Motor neuron (in vitro differentiated cells): ENCODE results near the gene OGFOD3. TPM values are rescaled to one million over a fixed set of nuclear protein-coding genes. Genes with fewer than 3 reads are reported as not detected.

Experiments
- ATAC-seq, 8 experiments: fragments of 200-7000 bp; cut with Tn5 transposase; replicated peaks in 6 of 8; 2 replicates each; pipeline ENCODE4 v1.8.0; 2021; ENCODE audit warnings: mild to moderate bottlenecking in 8 of 8, moderate library complexity in 8 of 8
- H3K27ac ChIP-seq, 2 donors: fragments of 250-450 bp; sonication (Bioruptor Pico); 2 replicates each; pipeline ENCODE4 v1.9.0; 2021; ENCODE audit warnings: antibody characterized with exemption in 2 of 2, mild to moderate bottlenecking in 2 of 2, moderate library complexity in 1 of 2
- H3K4me1 ChIP-seq, 2 donors: fragments of 250-450 bp; sonication (Bioruptor Pico); replicated peaks in 1 of 2; 2 replicates each; pipeline ENCODE4 v1.6.1; 2021; ENCODE audit warnings: antibody characterized with exemption in 2 of 2, mild to moderate bottlenecking in 2 of 2, moderate library complexity in 1 of 2
- H3K4me3 ChIP-seq, 5 donors: fragments of 250-450 bp; sonication (Bioruptor Pico); 2 replicates each; pipeline ENCODE4 v1.9.0; 2021; ENCODE audit warnings: antibody characterized with exemption in 5 of 5, mild to moderate bottlenecking in 5 of 5, moderate library complexity in 4 of 5
- WGBS, 10 experiments: fragments of 450-650 bp; shearing (Covaris generic); methylation state at CpG; one replicate each; pipeline ENCODE4 v1.0.0; 2022; 5-methylcytosine and 5-hydroxymethylcytosine counted together
- in situ Hi-C, 9 experiments: fragments of 400-800 bp; cut with MboI; loops; one replicate each; pipeline ENCODE4 v1.15.0; 2021; ENCODE audit warnings: low sequenced_read_pairs in 9 of 9, low pct_unique_long_range_greater_than_20kb in 2 of 9; ENCODE audit not compliant: unreplicated experiment in 9 of 9
- total RNA-seq, 8 experiments: library from RNA; unstranded; fragments of 300-600 nt; gene quantifications; 2 replicates each; pipeline versions ENCODE4 v1.2.3 to v1.2.4, GENCODE V29; 2022

OGFOD3 gene
- total RNA-seq, 8 experiments from 2014 or later, result 8.1 to 24.5 (median 20.2) TPM

DNA sequence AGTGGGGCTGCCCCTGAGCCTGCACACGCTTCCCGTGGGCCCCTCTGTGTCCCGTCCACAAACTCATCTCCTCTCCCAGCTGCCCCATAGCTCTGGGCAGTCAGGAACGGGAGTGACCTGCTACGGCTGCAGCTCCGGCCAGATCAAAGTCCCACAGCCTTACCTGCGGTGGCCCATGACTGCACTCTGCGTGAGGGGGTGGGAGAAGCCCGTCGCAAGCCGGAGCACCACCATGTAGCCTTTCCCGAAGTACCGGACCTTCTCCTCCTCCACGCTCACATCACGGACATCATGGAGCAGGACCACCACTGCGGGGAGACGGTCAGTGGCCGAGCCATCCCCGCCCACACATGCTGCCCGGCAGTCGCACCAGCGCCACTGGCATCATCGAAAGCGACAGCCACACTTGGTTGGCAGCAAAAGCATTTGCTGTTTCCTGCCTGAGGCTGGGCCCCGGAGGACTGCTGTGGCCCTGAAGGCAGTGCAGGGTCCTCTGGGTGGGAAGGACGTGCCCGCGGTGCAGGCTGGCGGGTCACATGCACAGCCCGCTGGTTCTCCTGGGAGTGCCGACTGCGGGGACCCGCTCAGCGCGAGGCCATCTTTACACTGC lies 26.0 kb upstream of the OGFOD3 start:
- in situ Hi-C loops, result no loop called here
- no peak for ATAC-seq
- 81 to 97% (median 94%) methylated on average over 3 to 12 of the region's 35 CpGs; no CpG with 5 or more reads in 6 of the 10 experiments for WGBS, 10 experiments
- no peak overlapping the region for H3K4me3 ChIP-seq
- H3K4me1 ChIP-seq, result peaks cover 3% of the 10 kb centered on the region in 2 donors
- no peak overlapping the region for H3K27ac ChIP-seq

DNA sequence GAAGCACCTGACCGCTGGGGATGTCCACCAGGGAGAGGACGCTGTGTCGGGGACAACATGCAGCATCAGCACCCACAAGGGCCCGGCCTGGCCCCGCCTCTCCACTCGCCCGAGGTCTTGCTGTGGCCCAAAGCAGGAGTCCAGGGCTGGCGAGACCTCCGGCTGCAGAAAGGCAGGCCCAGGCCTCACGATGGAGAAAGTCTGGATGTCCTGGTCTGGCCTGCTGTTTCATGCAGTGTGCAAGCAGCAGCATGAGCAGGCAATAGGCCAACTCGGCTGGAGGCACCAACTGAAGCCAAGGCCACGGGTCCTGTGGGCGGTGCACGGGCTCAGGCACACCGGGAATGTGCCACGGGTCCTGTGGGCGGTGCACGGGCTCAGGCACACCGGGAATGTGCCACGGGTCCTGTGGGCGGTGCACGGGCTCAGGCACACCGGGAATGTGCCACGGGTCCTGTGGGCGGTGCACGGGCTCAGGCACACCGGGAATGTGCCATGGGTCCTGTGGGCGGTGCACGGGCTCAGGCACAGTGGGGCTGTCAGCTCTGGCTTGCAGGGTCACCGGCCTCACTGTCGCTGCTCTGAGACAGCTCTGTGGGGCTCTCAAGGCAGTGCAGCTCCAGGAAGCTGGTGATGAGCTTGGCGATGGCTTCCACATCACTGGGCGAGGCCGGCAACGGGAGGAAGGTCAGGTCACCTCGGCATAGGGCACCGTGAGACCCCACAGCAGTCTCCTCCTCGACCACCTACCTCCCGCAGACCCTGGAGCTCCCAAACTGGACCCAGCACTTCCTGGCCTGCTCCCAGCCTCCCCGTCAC lies 25.3 kb upstream of the OGFOD3 start:
- Histone ChIP-seq H3K4me1 (no peaks in the 10 kb centered on the region), H3K27ac (no peak overlapping the region), H3K4me3 (no peak overlapping the region)
- peak in 1 of 8 experiments; percentile 1 for ATAC-seq
- 100% methylated on average over 1 of the region's 40 CpGs; no CpG with 5 or more reads in 8 of the 10 experiments for WGBS, 10 experiments
- in situ Hi-C loops, result no loop called here

DNA sequence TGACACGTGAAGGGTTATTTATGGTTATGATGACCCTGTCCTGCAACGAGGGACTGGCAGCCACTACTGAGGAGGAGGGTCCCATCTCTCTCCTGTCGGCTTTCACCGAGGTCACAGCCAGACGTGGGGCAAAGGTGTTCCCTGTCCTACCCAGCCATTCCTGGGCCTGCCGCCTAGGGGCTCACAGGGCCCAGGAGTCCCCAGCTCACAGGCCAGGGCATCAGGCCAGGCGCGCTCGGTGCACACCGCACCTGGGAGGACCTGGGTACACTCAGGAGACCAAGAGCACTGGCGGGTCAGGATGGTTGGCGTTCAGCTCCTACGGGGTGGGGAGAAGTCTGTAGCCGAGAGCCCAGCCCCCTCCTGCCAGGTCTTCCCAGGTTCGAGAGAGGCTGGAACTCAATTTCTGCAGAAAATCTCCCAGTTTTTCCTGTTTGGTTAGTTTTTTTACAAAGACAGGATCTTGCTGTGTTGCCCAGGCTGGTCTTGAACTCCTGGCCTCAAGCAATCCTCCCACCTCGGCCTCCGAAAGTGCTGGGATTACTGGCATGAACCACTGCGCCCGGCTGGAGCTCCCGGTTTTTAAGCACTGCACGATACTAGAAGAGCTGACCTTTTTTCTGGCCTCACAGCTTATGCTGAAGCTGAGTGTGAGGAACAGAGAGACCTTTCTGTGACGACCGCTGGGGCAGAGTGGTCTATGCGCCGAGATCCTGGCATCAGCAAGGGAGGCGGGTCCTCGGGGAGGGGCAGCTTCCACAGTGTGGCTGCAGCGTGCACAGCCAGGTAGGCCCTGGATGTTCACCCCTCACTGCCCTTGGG lies 24.5 kb upstream of the OGFOD3 start:
- WGBS, 10 experiments, result 61 to 100% (median 89%) methylated on average over 1 to 8 of the region's 28 CpGs; no CpG with 5 or more reads in 4 of the 10 experiments
- in situ Hi-C loops, result no loop called here
- no peak for ATAC-seq
- Histone ChIP-seq H3K4me3 (no peak overlapping the region), H3K4me1 (no peaks in the 10 kb centered on the region), H3K27ac (no peak overlapping the region)

DNA sequence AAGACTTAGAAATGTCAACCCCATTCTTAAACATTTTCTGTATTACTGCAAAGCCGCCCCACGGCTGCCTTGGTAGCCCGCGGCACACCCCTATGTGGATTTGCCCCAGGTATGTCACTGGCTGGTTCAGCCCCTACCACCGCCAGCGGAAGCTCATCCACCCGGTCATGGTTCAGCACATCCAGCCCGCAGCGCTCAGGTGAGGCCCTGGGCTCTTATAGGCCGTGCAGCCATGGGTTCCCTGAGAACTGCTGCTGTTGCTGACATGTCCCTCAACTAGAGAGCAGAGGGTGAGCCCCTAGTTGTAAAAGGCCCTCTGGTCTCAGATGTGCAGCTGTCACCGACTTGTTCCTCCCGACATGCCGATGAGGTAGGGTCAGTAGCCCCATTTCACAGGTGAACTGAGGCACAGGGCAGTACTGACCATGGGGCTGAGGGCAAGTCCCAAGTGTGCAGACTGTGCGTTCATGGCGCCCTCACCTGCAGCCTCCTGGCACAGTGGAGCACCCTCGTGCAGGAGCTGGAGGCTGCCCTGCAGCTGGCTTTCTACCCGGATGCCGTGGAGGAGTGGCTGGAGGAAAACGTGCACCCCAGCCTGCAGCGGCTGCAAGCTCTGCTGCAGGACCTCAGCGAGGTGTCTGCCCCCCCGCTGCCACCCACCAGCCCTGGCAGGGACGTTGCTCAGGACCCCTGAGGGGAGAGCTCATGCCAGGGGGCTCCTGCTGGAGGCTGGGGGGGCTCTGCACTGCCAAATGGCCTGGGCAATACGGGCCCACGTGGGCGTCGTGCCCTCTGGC lies 23.5 kb upstream of the OGFOD3 start:
- 70 to 100% (median 81%) methylated on average over 1 to 4 of the region's 27 CpGs; no CpG with 5 or more reads in 6 of the 10 experiments for WGBS, 10 experiments
- Histone ChIP-seq H3K27ac (no peak overlapping the region), H3K4me1 (no peaks in the 10 kb centered on the region), H3K4me3 (no peak overlapping the region)
- ATAC-seq, result no peak
- in situ Hi-C loops, result no loop called here

DNA sequence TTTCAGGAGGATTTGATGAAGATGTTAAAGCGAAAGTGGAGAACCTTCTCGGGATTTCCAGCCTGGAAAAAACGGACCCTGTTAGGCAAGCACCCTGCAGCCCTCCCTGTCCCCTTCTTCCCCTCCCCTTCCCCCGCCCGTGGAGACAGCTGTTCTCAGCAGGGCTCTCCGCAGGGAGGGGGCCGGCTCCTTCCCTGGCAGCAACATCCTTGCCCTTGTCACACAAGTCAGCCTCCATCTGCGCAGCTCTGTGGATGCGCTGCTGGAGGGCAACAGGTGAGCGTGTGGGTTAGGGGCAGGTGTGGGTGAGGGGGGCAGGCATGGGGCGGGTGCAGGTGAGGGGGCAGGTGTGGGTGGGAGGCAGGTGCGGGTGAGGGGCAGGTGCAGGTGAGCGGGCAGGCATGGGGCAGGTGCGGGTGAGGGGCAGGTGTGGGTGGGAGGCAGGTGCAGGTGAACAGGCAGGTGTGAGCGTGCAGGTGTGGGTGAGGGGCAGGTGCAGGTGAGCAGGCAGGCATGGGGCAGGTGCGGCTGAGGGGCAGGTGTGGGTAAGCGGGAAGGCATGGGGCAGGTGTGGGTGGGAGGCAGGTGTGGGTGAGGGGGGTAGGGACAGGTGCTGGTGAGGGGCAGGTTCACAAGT lies 22.7 kb upstream of the OGFOD3 start:
- H3K4me3 ChIP-seq, result no peak overlapping the region
- in situ Hi-C loops, result no loop called here
- WGBS, 10 experiments, result 52% methylated on average over 3 of the region's 17 CpGs; no CpG with 5 or more reads in 9 of the 10 experiments
- H3K27ac ChIP-seq, result no peak overlapping the region
- no peaks in the 10 kb centered on the region for H3K4me1 ChIP-seq
- peak in 2 of 8 experiments; percentile 14 for ATAC-seq

DNA sequence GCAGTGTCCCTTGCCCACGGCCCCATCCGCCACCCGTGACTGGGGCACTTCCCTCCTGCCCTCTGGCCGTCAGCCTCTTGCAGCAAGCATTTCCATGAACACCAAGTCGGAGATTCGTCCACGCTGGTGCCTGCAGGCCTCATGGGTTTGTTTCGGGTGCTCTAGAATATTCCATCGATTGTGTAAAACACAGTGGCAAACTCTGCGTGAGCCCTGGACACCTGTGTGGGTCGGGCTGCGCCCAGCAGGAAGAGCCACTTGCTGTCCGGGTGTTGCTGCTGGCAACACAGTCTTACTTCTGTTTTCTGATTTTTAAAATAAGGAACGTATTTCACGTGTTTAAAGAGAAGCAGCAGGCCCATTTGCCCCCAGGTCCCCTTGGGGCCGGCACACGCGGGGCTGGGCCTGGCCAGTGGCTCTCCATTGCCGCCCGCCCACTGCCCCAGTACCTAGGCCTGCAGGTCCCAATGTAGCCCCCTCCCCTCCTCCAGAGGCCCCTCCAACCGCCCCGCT lies 22.1 kb upstream of the OGFOD3 start:
- Histone ChIP-seq H3K4me3 (no peak overlapping the region), H3K4me1 (no peaks in the 10 kb centered on the region), H3K27ac (no peak overlapping the region)
- in situ Hi-C loops, result no loop called here
- ATAC-seq, result no peak
- 78 to 100% (median 100%) methylated on average over 1 to 8 of the region's 22 CpGs; no CpG with 5 or more reads in 5 of the 10 experiments for WGBS, 10 experiments

DNA sequence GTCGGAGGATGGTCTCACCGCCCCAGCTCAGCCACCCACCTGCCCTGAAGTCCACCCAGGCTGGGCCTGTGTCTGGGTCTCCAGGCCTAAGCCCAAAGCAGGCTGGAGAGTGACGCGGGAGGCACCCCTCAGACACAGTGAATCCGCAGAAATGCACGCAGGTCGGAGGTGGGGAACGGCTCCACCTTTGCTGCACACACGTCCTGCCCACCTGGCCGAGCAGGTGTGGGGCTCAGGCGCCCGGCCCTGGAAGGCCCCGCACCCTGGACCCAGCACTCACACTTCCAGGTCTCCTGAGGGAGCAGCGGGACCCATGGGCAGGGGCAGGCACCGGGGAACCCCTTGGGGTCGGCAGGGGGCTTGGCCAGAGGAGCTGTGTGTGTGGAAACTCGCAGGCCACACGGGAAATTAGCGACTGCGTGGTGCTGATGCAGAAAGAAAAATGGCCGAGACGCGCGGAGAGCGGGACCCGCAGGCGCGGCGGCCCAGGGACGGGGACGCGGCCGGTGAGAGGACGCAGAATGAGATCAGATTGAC lies 21.5 kb upstream of the OGFOD3 start:
- no peak overlapping the region for H3K27ac ChIP-seq
- 96% methylated on average over 5 to 13 of the region's 34 CpGs; no CpG with 5 or more reads in 8 of the 10 experiments for WGBS, 10 experiments
- H3K4me3 ChIP-seq, result no peak overlapping the region
- in situ Hi-C loops, result no loop called here
- no peaks in the 10 kb centered on the region for H3K4me1 ChIP-seq
- ATAC-seq, result no peak

DNA sequence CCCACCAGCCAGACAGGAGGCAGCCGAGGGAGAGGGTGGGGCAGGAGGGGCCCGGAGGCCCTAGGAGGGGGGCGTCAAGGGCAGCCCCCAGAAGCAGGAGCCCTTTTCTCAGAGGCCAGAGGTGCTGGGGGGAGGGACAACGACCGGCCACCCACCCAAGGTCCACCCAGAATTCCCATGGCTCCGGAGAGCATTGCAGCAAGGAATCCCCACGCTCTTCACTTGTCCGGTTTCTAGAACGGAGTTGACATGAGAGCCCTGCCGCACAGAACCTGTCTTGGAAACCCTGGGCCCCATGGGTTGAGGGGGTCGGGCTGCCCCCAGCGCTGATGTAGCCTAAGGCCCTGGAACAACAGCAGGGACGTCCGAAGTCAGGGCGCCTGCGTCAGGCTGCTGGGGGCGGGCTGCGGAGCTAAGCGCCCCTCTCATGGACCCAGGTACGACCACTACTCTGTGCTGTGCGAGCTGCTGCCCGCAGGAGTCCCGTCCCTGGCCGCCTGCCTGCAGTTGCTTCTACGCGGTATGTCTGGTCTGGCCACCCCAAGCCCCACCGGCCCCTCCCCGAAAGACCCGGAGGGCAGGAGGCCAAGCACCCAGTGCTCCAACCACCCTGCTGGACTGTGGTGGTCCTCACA lies 20.9 kb upstream of the OGFOD3 start:
- ATAC-seq, result peak in 1 of 8 experiments; percentile 1
- in situ Hi-C loops, result no loop called here
- no peak overlapping the region for H3K27ac ChIP-seq
- no peaks in the 10 kb centered on the region for H3K4me1 ChIP-seq
- WGBS, 10 experiments, result 100% methylated on average over 1 of the region's 29 CpGs; no CpG with 5 or more reads in 9 of the 10 experiments
- no peak overlapping the region for H3K4me3 ChIP-seq

DNA sequence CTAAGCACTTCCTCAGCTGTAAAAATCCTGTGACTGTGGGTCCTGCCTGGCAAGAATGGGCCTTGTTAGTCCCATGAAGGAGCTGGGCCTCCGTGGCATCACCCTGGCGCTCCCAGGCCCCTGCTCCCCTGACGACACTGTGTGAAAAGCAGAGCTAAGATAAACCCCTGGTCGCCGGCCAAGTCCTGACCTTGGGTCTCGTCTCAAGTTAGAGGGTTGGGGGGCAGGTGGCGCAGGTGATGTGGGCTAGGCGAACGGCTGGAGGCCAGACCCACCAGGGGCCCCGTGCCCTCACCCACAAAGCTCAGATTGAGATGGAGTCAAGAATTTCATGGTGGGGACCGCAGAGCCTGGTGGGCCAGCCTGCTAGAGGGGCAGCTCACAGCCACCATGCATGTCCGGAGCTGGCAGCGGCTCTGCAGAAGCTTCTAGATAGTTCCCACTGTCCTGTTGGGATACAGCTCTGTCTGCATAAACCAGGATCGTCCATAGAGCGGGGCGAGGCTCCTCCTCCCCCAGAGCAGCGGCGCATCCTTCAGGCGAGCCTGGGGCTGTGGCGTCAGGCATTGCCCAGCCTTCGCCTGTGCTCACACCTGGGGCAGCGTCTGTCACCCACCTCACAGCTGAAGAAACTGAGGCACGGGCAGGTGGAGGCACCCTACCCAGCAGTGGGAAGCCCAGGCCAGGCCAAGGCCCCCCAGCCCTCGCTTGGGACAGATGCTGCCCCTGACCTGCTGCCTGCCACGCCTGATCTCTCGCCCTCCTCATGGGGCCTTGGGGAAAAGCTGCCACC lies 20.2 kb upstream of the OGFOD3 start:
- Histone ChIP-seq H3K27ac (no peak overlapping the region), H3K4me3 (no peak overlapping the region), H3K4me1 (no peaks in the 10 kb centered on the region)
- 40 to 100% (median 96%) methylated on average over 1 to 7 of the region's 26 CpGs; no CpG with 5 or more reads in 5 of the 10 experiments for WGBS, 10 experiments
- peak in 1 of 8 experiments; percentile 4 for ATAC-seq
- in situ Hi-C loops, result no loop called here

DNA sequence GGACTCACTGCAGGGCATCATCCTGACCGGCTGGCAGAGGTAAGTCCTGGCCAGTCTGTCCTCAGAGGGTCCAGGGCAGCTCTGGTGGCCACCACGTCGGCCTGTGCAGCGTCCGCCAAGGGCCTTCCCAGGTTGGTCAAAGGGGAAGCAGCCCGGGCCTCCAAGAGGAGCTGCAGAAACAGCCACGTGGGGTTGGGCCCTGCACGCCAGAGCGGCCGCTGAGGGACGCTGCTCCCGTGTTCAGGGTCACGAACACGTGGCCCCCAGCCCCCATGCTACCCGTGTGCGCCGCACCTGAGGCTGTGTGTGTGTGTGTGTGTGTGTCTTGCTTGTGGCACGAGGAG lies 18.9 kb upstream of the OGFOD3 start:
- in situ Hi-C loops, result no loop called here
- 100% methylated on average over 5 of the region's 18 CpGs; no CpG with 5 or more reads in 9 of the 10 experiments for WGBS, 10 experiments
- Histone ChIP-seq H3K4me1 (no peaks in the 10 kb centered on the region), H3K27ac (no peak overlapping the region), H3K4me3 (no peak overlapping the region)
- no peak for ATAC-seq
